DND-41 (cell line): ENCODE results near the gene FEN1.

Source experiments
- CTCF ChIP-seq: IDR thresholded peaks from 2 replicates; pipeline ENCODE4 v1.5.1; 2012; ENCODE audit warnings: borderline replicate concordance, low read length, moderate library complexity, mild to moderate bottlenecking; ENCODE audit not compliant: poor library complexity, severe bottlenecking; ENCODE audit errors: extremely low read depth
- EZH2 ChIP-seq: IDR thresholded peaks from 3 replicates; pipeline ENCODE4 v1.6.1; 2012; ENCODE audit warnings: borderline replicate concordance, low read depth, mild to moderate bottlenecking, moderate library complexity, low read length, inconsistent platforms; ENCODE audit not compliant: severe bottlenecking

GRCh38 chr11:61776561-61777075, 16.1 kb upstream of the FEN1 start:
- TF ChIP-seq CTCF (peak; percentile 75), EZH2 (no peak)
